COLO668 (cell line): ENCODE measurements around the gene ABCD2.
"Not testable (repeated sequence)": the region's sequence is repeated elsewhere in the genome, so short reads cannot be mapped to it uniquely, and the experiment has no call there.

Experiments
- DNase-seq: peaks from one replicate; lab custom pipeline; 2025; ENCODE audit not compliant: unreplicated experiment; lab: John Stamatoyannopoulos, UW

Gene ABCD2

GRCh38 chr12:39619660-39620433 lies at the start of gene ABCD2:
TSS of gene ABCD2 (minus strand) at chr12:39619803. CDS start at chr12:39619615, 188 bp downstream.
- DNase-seq = peak; percentile 3

GRCh38 chr12:39660101-39660500 lies 40.5 kb upstream of the ABCD2 start:
- DNase-seq = no peak

DNA sequence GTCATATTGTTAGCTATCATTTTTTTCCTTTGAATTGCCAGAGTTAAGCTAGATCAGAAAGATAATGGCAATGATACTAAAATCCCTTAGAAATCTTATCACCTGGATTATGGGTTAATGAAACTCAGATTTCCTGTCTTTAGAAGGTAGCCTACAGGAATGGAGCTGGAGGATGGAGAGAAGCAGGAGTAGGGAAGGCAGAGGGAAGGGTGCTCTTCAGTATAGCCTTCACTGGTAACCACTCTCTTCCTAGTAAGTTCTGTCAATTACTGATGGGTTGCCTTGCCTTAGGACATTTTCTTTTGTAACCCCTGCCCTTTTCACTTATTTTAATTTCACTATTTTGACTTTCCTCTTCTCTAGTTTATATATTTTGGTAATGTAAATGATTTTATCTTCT lies 27.8 kb upstream of the ABCD2 start:
- no peak for DNase-seq

DNA sequence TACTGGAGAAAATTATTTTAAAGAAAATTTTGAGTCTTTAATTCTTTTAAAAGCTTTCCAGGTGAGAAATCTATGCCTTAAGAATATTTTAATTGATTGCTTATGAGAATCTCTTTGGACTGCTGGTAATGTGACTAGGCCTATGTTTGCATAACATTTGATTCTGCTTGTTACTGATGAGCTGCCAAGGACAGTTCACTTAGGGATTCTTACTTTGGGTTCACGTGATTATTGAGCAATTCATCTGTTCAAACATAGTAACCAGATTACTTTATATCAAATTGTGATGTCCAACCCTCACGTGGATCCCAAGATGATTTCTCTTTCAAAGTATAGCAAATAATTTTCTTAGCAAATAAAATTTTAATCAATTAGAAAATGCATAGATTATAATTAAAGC lies 27.4 kb upstream of the ABCD2 start:
- DNase-seq = no peak

DNA sequence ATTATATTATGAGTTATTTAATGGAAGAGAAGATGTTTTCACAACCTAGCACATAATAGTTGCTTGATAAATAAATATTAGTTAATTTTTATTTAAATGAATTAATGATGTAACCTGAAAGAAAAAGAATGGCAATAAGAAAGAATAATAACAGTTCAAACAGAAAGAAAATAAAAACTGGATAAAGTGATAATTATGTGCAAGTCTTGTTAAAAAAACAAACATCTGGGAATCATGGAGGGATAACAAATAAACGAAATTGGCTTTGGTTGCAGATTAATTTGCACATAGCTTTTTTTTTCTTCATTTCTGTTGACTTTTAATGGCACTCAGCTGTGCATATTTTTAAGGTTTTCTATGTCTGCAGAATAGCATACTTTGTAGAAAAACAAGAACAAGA lies 23.4 kb upstream of the ABCD2 start:
- no peak for DNase-seq

DNA sequence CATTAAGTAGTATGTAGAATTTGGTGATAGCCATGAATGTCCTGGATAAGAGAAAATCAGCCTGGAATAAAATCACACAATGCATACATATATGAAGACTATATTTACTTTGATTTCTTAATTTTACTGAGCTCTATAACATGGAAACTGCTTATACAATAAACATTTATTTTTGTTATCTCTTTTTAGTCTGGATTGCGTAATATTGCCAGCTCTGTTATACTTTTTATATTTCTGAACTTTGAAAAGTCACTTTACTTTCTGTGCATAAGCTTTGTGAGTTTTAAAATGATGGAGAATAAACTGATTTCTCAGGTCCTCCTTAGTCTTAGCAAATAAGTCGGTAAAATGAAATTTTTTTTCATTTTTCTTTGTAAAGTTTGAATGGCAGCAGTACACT lies 19.2 kb upstream of the ABCD2 start:
- no peak for DNase-seq

DNA sequence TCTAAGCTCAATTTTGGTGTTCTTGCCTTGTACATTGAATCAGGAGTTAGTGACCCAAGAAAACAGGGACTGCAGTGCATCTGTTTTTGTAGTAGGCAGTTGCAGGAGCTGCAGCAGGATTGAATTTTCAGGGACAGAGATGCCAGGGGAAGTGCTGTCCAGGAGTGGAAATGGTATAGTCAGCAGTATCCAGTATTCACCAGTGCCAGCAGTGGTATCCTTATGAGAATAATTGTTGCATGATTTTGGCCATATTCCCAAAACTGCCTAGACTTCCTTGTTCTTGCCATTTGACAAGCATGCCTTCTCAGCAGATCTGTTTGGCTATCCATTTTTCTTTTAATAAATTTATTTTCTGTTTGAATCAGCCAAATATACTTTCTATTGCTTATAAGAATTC lies 18.6 kb upstream of the ABCD2 start:
- no peak for DNase-seq

DNA sequence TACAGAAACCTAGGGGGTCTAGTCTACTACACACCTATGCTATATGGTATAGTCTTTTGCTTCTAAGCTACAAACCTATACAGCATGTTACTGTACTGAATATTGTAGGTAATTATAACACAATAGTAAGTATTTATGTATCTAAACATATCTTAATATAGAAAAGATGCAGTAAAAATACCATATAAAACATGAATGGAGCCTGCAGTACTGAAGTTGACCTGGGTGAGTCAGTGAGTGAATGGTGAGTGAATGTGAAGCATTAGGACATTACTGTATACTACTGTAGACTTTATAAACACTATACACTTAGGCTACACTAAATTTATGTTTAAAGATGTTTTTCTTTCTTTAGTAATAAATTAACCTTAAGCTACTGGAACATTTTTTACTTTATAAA lies 13.1 kb upstream of the ABCD2 start:
- DNase-seq = no peak

DNA sequence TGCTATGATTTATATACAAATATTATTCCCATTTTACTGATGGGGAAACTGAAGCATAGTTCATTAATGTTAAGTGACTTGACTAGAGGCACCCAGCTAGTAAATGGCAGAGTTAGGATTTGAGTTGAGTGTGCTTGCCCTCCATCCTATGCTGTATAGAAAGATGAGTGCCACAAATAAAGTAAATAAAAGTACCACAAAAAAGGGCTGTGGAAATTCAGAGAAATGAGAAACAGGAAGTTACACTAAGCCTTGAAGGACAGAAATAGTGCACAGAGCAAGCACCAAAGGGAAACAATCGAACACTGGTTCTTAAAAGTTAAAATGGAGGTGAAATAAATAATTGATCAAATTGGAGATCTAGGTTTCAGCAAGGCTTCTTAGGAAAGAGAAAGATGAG lies 9.2 kb upstream of the ABCD2 start:
- DNase-seq = no peak

DNA sequence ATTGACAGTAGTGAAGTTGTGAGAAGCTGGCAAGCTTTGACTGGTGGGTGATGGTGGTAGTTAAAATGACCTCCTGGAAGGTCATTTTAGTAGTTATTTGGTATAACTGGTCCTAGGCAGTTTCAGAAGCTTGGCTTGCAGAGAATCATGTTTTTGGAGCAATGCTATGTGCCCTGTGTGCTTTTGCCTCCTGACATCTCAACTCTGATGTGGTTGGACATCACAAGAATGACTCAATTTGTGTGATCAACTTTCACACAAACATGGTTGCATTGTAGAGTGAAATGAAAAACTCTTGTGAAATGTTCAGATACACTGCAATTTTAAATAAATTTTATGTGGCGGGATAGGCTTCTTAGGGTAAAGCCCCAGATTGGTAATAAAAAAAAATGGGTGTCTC lies 8.3 kb upstream of the ABCD2 start:
- DNase-seq = no peak

DNA sequence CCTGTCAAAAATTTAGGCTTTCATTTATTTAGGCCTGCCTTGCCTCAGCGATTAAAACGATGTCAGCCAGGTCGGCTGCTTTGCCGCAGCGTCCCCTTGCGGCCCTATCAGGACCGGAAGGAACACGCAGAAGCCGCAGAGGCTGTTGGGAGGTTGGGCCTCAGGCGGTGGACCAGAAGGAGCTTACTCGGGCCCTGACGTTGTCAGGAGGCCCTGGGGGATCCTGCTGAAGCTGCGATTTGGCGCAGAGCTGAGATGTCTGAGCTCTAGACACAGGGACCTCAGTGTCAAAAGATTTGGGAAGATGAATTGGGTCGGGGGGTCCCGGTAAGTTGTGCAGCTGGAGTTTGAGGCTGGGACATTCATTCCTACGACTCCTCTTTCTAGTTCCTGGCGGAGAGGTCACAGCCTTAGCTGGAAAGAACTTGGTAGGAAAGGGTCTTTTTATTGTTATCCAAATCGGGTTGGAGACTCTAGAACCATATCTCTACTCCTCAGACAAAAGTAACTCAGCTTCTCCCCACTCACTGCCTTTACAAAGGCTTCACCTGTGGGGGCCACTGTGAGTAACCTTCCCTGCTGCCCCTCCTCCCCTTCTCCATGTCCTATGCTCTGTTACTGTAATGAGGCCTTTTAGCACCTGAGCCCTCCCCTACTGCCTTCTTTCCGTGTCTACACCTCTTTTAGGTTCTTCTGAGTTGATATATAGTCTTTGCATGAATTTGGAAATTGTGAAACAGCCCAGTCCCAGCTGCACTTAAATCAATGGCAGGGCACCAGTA lies 6.6 kb upstream of the ABCD2 start:
- DNase-seq = no peak

DNA sequence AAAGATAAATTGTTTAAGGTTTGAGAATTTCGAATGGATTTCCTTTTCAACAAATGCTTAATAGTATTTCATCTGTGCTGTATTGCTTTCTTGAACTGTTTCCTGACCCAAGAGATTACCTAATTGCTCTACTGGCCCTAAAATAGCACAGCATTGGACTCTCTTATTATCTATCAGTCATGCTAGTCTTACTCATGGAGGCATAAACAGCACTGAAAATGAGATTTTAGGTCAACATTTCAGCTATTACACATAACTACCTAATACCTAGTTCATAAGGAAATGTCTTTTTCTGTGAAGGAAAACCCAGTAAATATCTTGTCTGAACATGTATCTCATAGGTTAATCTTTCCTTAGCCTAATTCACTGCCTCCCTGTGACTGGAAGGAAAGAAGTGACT lies 4.3 kb upstream of the ABCD2 start:
- no peak for DNase-seq

- not testable (repeated sequence) for DNase-seq
Observed at GRCh38 chr12:39623160-39623559, 3.6 kb upstream of the ABCD2 start.

GRCh38 chr12:39622306-39622705 lies 2.7 kb upstream of the ABCD2 start:
- no peak for DNase-seq

- DNase-seq = no peak
Observed at GRCh38 chr12:39621670-39622069, 2.1 kb upstream of the ABCD2 start.

GRCh38 chr12:39620659-39621658 lies 1.4 kb upstream of the ABCD2 start:
- DNase-seq = no peak

- no peak for DNase-seq
Observed at GRCh38 chr12:39619316-39619659, 315 bp downstream of the ABCD2 start.

DNA sequence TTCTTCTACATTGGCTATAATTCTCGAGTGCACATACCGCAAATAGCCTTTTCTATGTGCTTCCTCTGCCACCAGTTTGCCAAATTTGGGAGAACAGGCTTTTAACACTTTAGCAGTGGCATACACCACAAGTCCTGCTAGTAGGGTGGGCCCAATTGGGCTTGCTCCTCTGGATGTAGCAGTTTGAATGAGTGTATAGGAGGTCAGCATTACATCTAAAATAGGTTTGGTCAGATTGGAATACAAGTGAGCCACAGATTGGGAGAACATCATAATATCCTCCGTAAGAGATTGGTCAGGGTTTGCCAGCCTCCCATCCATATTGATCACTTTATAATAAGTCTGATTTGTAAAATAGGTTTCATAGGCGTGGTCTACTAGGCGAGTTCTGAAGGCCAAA lies 902 bp downstream of the ABCD2 start:
- no peak for DNase-seq

GRCh38 chr12:39617887-39618286 lies 1.7 kb downstream of the ABCD2 start:
- DNase-seq = no peak

GRCh38 chr12:39616666-39617065 lies 2.9 kb downstream of the ABCD2 start:
- no peak for DNase-seq

- DNase-seq = no peak
Observed at GRCh38 chr12:39616251-39616650, 3.4 kb downstream of the ABCD2 start.
